Gastrocnemius medialis (tissue), 4 donors: ENCODE results near the gene GEMIN5. TPM values are rescaled to one million over a fixed set of nuclear protein-coding genes. Genes with fewer than 3 reads are reported as not detected.
A peak's percentile ranks its signal among the peaks of the same experiment; 100 is the strongest.

Experiments
- ATAC-seq, 2 donors: fragments of 150-250 bp; one replicate each; pipeline ENCODE4 v1.9.1; 2016
- DNase-seq, 2 donors: peaks; one replicate each; pipeline ENCODE4 v3.0.0-alpha.2; 2019
- H3K27ac ChIP-seq, 4 donors: fragments of 200-600 bp; sonication (generic); 1 replicate in 1 of 4; 2 replicates in 3 of 4; pipeline ENCODE4 v1.5.1; 2016 to 2018; ENCODE audit warnings: mild to moderate bottlenecking in 2 of 4, moderate library complexity in 1 of 4
- H3K27me3 ChIP-seq, 3 donors: fragments of 200-600 bp; sonication (generic) in 2 of 3; 1 replicate in 1 of 3; 2 replicates in 2 of 3; pipeline versions ENCODE4 v1.5.1 to v1.6.0; 2016 to 2019; ENCODE audit warnings: mild to moderate bottlenecking in 1 of 3, moderate library complexity in 1 of 3
- H3K36me3 ChIP-seq, 2 donors: fragments of 200-600 bp; sonication (generic) in 1 of 2; one replicate each; pipeline ENCODE4 v1.5.1; 2017 to 2018
- H3K4me1 ChIP-seq, 2 donors: fragments of 200-600 bp; sonication (generic) in 1 of 2; one replicate each; pipeline ENCODE4 v1.5.1; 2016 to 2017; ENCODE audit warnings: mild to moderate bottlenecking in 2 of 2
- H3K4me3 ChIP-seq, 4 donors: fragments of 200-600 bp; sonication (generic) in 3 of 4; 1 replicate in 1 of 4; 2 replicates in 3 of 4; pipeline ENCODE4 v1.5.1; 2016 to 2019; ENCODE audit warnings: mild to moderate bottlenecking in 2 of 4
- H3K9me3 ChIP-seq, 3 donors: fragments of 200-600 bp; sonication (generic) in 2 of 3; 1 replicate in 1 of 3; 2 replicates in 2 of 3; pipeline ENCODE4 v1.5.1; 2016 to 2019
- CTCF ChIP-seq, 5 experiments: fragments of 450-650 bp in 3 of 5; fragments of 200-600 bp in 2 of 5; sonication (generic) in 2 of 5; IDR thresholded peaks in 4 of 5; conservative IDR thresholded peaks in 1 of 5; 1 replicate in 4 of 5; 2 replicates in 1 of 5; pipeline ENCODE4 v1.5.1; 2016 to 2019; ENCODE audit warnings: antibody characterized with exemption in 5 of 5, mild to moderate bottlenecking in 3 of 5, moderate library complexity in 3 of 5
- POLR2A ChIP-seq, 2 donors: fragments of 450-650 bp; IDR thresholded peaks; one replicate each; pipeline ENCODE4 v1.6.1; 2017; ENCODE audit warnings: antibody characterized with exemption in 2 of 2, mild to moderate bottlenecking in 2 of 2, moderate library complexity in 2 of 2
- in situ Hi-C, 4 donors: fragments of 200-750 bp; cut with MboI; loops; one replicate each; pipeline versions ENCODE4 v1.15.0 to v1.8.0; 2017; ENCODE audit warnings: low sequenced_read_pairs in 4 of 4
- intact Hi-C: fragments of 100-400 bp; cut with DNase I; formaldehyde crosslinking; loops from one replicate; pipeline ENCODE4 v1.15.1; 2023; ENCODE audit warnings: low total_unique reads
- total RNA-seq, 4 donors: library from RNA; depleted of rRNA; stranded (reverse); fragments of >200 nt; gene quantifications; one replicate each; pipeline versions ENCODE4 v1.1.0 to v1.2.3, GENCODE V29; 2016

Gene GEMIN5
- total RNA-seq, 4 donors from 2014 or later: 17.4 to 25.3 (median 23.8) TPM

- Histone ChIP-seq H3K27ac (no peak overlapping the region), H3K4me3 (no peak overlapping the region), H3K4me1 (no peaks in the 10 kb centered on the region), H3K9me3 (no peaks in the 10 kb centered on the region), H3K27me3 (no peaks in the 10 kb centered on the region), H3K36me3 (peaks cover 7 to 91% of the 10 kb centered on the region in 2 donors)
- TF ChIP-seq CTCF (IDR thresholded peaks at IDR 0.05 in 4 of 5, conservative IDR thresholded peaks at IDR 0.05 in 1 of 5): no peak
- TF ChIP-seq POLR2A (IDR thresholded peaks at IDR 0.05): no peak
- in situ Hi-C loops: no loop called here
- ATAC-seq: no peak
- intact Hi-C loops: no loop called here
- no peak for DNase-seq
These were observed 44.6 kb downstream of the GEMIN5 start for GRCh38 chr5:154893381-154893780.

- Histone ChIP-seq H3K4me3 (no peak overlapping the region), H3K9me3 (no peaks in the 10 kb centered on the region), H3K36me3 (peaks cover 7 to 93% of the 10 kb centered on the region in 2 donors), H3K27me3 (no peaks in the 10 kb centered on the region), H3K4me1 (no peaks in the 10 kb centered on the region), H3K27ac (no peak overlapping the region)
- TF ChIP-seq POLR2A (IDR thresholded peaks at IDR 0.05) (no peak), CTCF (IDR thresholded peaks at IDR 0.05 in 4 of 5, conservative IDR thresholded peaks at IDR 0.05 in 1 of 5) (no peak)
- in situ Hi-C loops: no loop called here
- intact Hi-C loops: no loop called here
- DNase-seq: no peak
- ATAC-seq: no peak
These were observed 45.6 kb downstream of the GEMIN5 start for GRCh38 chr5:154892369-154892771.

GRCh38 chr5:154885439-154885838 lies 52.6 kb downstream of the GEMIN5 start:
- DNase-seq: no peak
- no peak for ATAC-seq
- Histone ChIP-seq H3K27me3 (no peaks in the 10 kb centered on the region), H3K4me3 (no peak overlapping the region), H3K4me1 (no peaks in the 10 kb centered on the region), H3K27ac (no peak overlapping the region), H3K9me3 (no peaks in the 10 kb centered on the region), H3K36me3 (peaks cover 0 to 55% of the 10 kb centered on the region in 2 donors)
- intact Hi-C loops: no loop called here
- in situ Hi-C loops: no loop called here
- TF ChIP-seq CTCF (IDR thresholded peaks at IDR 0.05 in 4 of 5, conservative IDR thresholded peaks at IDR 0.05 in 1 of 5) (no peak), POLR2A (IDR thresholded peaks at IDR 0.05) (no peak)

- Histone ChIP-seq H3K27me3 (no peaks in the 10 kb centered on the region), H3K27ac (no peak overlapping the region), H3K9me3 (no peaks in the 10 kb centered on the region), H3K4me1 (no peaks in the 10 kb centered on the region), H3K4me3 (no peak overlapping the region), H3K36me3 (peaks cover 0 to 45% of the 10 kb centered on the region in 2 donors)
- ATAC-seq (no peak), DNase-seq (no peak)
- TF ChIP-seq CTCF (IDR thresholded peaks at IDR 0.05 in 4 of 5, conservative IDR thresholded peaks at IDR 0.05 in 1 of 5) (no peak), POLR2A (IDR thresholded peaks at IDR 0.05) (no peak)
- in situ Hi-C loops (no loop called here), intact Hi-C loops (no loop called here)
These were observed 53.6 kb downstream of the GEMIN5 start for GRCh38 chr5:154884424-154884823.

- ATAC-seq: peak; percentile 52 to 58
- no peaks in the 10 kb centered on the region for H3K9me3 ChIP-seq
These were observed 56.0 kb downstream of the GEMIN5 start for GRCh38 chr5:154881986-154882385.

More at GRCh38 chr5:154881986-154882385, 56.0 kb downstream of the GEMIN5 start:
- DNase-seq: no peak
- Histone ChIP-seq H3K4me1 (no peaks in the 10 kb centered on the region), H3K36me3 (peaks cover 0 to 23% of the 10 kb centered on the region in 2 donors), H3K27me3 (no peaks in the 10 kb centered on the region), H3K4me3 (no peak overlapping the region), H3K27ac (peak overlapping the region in 3 of 4 donors; percentile 36 to 61 (median 60))
- in situ Hi-C loops (no loop called here), intact Hi-C loops (no loop called here)
- TF ChIP-seq POLR2A (IDR thresholded peaks at IDR 0.05): no peak
- TF ChIP-seq CTCF (IDR thresholded peaks at IDR 0.05 in 4 of 5, conservative IDR thresholded peaks at IDR 0.05 in 1 of 5): no peak
